ENCODE results near the gene PDE4D.

Gene PDE4D

DNA sequence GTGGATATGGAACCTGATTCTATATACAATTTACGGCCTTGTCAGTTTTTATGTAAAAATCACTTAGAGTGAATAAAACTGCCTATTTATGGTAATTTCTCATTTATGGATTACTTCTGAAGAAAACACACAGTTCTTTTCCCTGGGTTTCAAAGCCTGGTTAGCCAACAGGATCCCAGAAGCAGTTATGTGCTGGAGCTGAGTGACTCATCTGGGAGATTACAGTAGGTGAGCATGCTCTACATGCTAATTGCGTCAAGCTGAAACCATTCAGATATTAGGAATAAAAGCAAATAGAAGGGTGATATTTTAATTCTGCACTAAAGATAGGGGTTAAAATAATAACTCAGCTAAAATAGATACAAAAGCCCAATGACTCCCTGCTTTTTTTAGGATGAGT is 47.8 kb downstream of the PDE4D start:
- TF ChIP-seq TAF1 (IDR thresholded peaks at IDR 0.05; ENCODE audit: borderline replicate concordance, insufficient read depth, low read length) (no peak), POLR2AphosphoS5 (IDR thresholded peaks at IDR 0.05; ENCODE audit: low read depth, low read length) (no peak), FOXP2 (optimal IDR thresholded peaks at IDR 0.05; ENCODE audit: borderline replicate concordance, extremely low read depth, extremely low read length, insufficient read depth) (no peak), SIN3A (IDR thresholded peaks at IDR 0.05; ENCODE audit: borderline replicate concordance, insufficient read depth, low read length) (no peak)
- TF ChIP-seq, protein P1, sequence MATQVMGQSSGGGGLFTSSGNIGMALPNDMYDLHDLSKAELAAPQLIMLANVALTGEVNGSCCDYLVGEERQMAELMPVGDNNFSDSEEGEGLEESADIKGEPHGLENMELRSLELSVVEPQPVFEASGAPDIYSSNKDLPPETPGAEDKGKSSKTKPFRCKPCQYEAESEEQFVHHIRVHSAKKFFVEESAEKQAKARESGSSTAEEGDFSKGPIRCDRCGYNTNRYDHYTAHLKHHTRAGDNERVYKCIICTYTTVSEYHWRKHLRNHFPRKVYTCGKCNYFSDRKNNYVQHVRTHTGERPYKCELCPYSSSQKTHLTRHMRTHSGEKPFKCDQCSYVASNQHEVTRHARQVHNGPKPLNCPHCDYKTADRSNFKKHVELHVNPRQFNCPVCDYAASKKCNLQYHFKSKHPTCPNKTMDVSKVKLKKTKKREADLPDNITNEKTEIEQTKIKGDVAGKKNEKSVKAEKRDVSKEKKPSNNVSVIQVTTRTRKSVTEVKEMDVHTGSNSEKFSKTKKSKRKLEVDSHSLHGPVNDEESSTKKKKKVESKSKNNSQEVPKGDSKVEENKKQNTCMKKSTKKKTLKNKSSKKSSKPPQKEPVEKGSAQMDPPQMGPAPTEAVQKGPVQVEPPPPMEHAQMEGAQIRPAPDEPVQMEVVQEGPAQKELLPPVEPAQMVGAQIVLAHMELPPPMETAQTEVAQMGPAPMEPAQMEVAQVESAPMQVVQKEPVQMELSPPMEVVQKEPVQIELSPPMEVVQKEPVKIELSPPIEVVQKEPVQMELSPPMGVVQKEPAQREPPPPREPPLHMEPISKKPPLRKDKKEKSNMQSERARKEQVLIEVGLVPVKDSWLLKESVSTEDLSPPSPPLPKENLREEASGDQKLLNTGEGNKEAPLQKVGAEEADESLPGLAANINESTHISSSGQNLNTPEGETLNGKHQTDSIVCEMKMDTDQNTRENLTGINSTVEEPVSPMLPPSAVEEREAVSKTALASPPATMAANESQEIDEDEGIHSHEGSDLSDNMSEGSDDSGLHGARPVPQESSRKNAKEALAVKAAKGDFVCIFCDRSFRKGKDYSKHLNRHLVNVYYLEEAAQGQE (IDR thresholded peaks at IDR 0.05; ENCODE audit: insufficient read depth in 1 of 2, low read depth in 2 of 2, low read length in 2 of 2) = no peak

GRCh38 chr5:59843511-59844213 is 49.9 kb downstream of the PDE4D start:
- TF ChIP-seq POLR2AphosphoS5 (IDR thresholded peaks at IDR 0.05; ENCODE audit: low read depth, low read length) (no peak), TAF1 (IDR thresholded peaks at IDR 0.05; ENCODE audit: borderline replicate concordance, insufficient read depth, low read length) (no peak), SIN3A (IDR thresholded peaks at IDR 0.05; ENCODE audit: borderline replicate concordance, insufficient read depth, low read length) (no peak), FOXP2 (optimal IDR thresholded peaks at IDR 0.05; ENCODE audit: borderline replicate concordance, extremely low read depth, extremely low read length, insufficient read depth) (no peak)
- TF ChIP-seq, protein P1 (IDR thresholded peaks at IDR 0.05; ENCODE audit: insufficient read depth in 1 of 2, low read depth in 2 of 2, low read length in 2 of 2) = no peak

GRCh38 chr5:59842999-59843398 is 50.5 kb downstream of the PDE4D start:
- no peak for TF ChIP-seq SIN3A (IDR thresholded peaks at IDR 0.05; ENCODE audit: borderline replicate concordance, insufficient read depth, low read length)
- no peak for TF ChIP-seq POLR2AphosphoS5 (IDR thresholded peaks at IDR 0.05; ENCODE audit: low read depth, low read length)
- TF ChIP-seq, protein P1 (IDR thresholded peaks at IDR 0.05; ENCODE audit: insufficient read depth in 1 of 2, low read depth in 2 of 2, low read length in 2 of 2) = no peak
- TF ChIP-seq TAF1 (IDR thresholded peaks at IDR 0.05; ENCODE audit: borderline replicate concordance, insufficient read depth, low read length) = no peak
- TF ChIP-seq FOXP2 (optimal IDR thresholded peaks at IDR 0.05; ENCODE audit: borderline replicate concordance, extremely low read depth, extremely low read length, insufficient read depth) = no peak

DNA sequence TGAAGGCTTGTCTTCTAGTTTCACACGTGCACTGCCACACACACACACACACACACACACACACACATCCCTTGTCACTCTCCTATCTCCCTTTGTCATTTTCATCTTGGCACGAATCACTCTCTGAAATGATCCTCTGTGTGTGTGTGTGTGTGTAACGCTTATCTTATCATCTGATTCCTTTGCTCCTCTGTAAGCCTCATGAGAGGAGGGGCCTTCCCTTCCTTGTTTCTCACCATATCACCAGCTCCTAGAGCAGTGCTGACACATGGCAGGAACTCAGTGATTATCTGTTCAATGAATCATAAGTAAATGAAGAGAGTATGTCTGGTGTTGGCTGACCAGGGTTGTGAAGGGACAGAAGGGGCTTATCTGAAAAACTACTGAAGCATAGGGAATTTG is 53.3 kb downstream of the PDE4D start:
- TF ChIP-seq TAF1 (IDR thresholded peaks at IDR 0.05; ENCODE audit: borderline replicate concordance, insufficient read depth, low read length) (no peak), FOXP2 (optimal IDR thresholded peaks at IDR 0.05; ENCODE audit: borderline replicate concordance, extremely low read depth, extremely low read length, insufficient read depth) (no peak)

- TF ChIP-seq SIN3A (IDR thresholded peaks at IDR 0.05; ENCODE audit: borderline replicate concordance, insufficient read depth, low read length) = no peak
- TF ChIP-seq POLR2AphosphoS5 (IDR thresholded peaks at IDR 0.05; ENCODE audit: low read depth, low read length) = no peak
- TF ChIP-seq, protein P1 (IDR thresholded peaks at IDR 0.05; ENCODE audit: insufficient read depth in 1 of 2, low read depth in 2 of 2, low read length in 2 of 2) = no peak
- no peak for TF ChIP-seq FOXP2 (optimal IDR thresholded peaks at IDR 0.05; ENCODE audit: borderline replicate concordance, extremely low read depth, extremely low read length, insufficient read depth)
- no peak for TF ChIP-seq TAF1 (IDR thresholded peaks at IDR 0.05; ENCODE audit: borderline replicate concordance, insufficient read depth, low read length)
These were observed 54.5 kb downstream of the PDE4D start for GRCh38 chr5:59838989-59839388.
